Measurements from ENCODE around the gene ARHGAP15.

DNA sequence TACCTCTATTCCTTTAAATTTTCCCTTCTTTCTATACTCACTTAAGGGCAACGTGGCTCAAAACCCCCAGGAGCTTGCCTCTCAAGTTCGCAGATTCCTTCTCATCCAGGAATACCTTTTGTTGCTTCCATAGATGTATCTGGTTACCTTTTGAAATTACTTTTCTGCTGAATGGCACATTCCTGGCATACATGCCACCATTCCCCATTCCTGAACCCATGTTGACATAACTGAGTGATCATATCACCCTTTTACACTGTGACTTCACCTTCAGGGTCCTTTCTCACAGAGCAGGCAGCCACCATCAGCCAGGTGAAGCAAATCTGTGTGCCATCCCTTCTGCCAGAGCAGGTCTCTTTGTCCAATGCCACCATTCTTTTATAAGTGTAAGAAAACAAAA lies 615.8 kb downstream of the ARHGAP15 start:
- TF ChIP-seq EZH2 (IDR thresholded peaks at IDR 0.05) (no peak), POLR2AphosphoS5 (IDR thresholded peaks at IDR 0.05; ENCODE audit: borderline replicate concordance, low read depth, low read length) (no peak)
